GM13976 (cell line): ENCODE measurements around the gene BPIFB1.

Source experiments
- DNase-seq: peaks from one replicate; pipeline ENCODE4 v3.0.0; 2012; ENCODE audit warnings: low spot score
- CTCF ChIP-seq: IDR thresholded peaks from 2 replicates; pipeline ENCODE4 v1.5.1; 2012; ENCODE audit warnings: borderline replicate concordance, mild to moderate bottlenecking; ENCODE audit not compliant: insufficient read depth; ENCODE audit errors: extremely low read depth, missing control alignments, control extremely low read depth
- in situ Hi-C: fragments of 300-500 bp; cut with MboI; formaldehyde crosslinking; loops from one replicate; pipeline ENCODE4 v1.12.0; 2022; ENCODE audit warnings: low sequenced_read_pairs, mixed read lengths, inconsistent platforms; ENCODE audit not compliant: unreplicated experiment

BPIFB1 gene

GRCh38 chr20:33308668-33309067 lies 25.7 kb downstream of the BPIFB1 start:
- TF ChIP-seq CTCF, result no peak
- DNase-seq, result no peak
- in situ Hi-C loops, result no loop called here

GRCh38 chr20:33309631-33310030 lies 26.6 kb downstream of the BPIFB1 start:
- TF ChIP-seq CTCF, result no peak
- in situ Hi-C loops, result no loop called here
- no peak for DNase-seq

- TF ChIP-seq CTCF, result no peak
- no peak for DNase-seq
These were observed 27.4 kb downstream of the BPIFB1 start for GRCh38 chr20:33310327-33310899.

GRCh38 chr20:33311011-33311410 lies 28.0 kb downstream of the BPIFB1 start:
- in situ Hi-C loops, result no loop called here
- no peak for DNase-seq
- no peak for TF ChIP-seq CTCF

More at GRCh38 chr20:33310327-33310899, 27.4 kb downstream of the BPIFB1 start:
- in situ Hi-C loops, result no loop called here

- TF ChIP-seq CTCF, result no peak
These were observed 29.0 kb downstream of the BPIFB1 start for GRCh38 chr20:33311996-33312395.

GRCh38 chr20:33312583-33312982 lies 29.6 kb downstream of the BPIFB1 start:
- TF ChIP-seq CTCF, result no peak
- in situ Hi-C loops, result no loop called here
- no peak for DNase-seq

More at GRCh38 chr20:33311996-33312395, 29.0 kb downstream of the BPIFB1 start:
- in situ Hi-C loops, result no loop called here
- no peak for DNase-seq

- in situ Hi-C loops, result no loop called here
- TF ChIP-seq CTCF, result no peak
- DNase-seq, result no peak
These were observed 30.8 kb downstream of the BPIFB1 start for GRCh38 chr20:33313686-33314314.
